ENCODE measurements around the gene RUNX2. TPM values are rescaled to one million over a fixed set of nuclear protein-coding genes. Genes with fewer than 3 reads are reported as not detected.

RUNX2 gene
- total and polyA plus RNA-seq, 2 donors from 2014 or later, result 2.3 to 4.7 TPM

GRCh38 chr6:45423824-45424450 is 95.8 kb downstream of the RUNX2 start:
- no peak for TF ChIP-seq CTCF (IDR thresholded peaks at IDR 0.05; ENCODE audit: borderline replicate concordance, extremely low read depth, insufficient read depth)
- Histone ChIP-seq H3K27me3 (ENCODE audit: control insufficient read depth, insufficient read depth, low read length) (peaks cover 20% of the 10 kb centered on the region), H3K9ac (ENCODE audit: low read length in 3 of 3) (peak overlapping the region in 1 of 3 donors; percentile 18), H3K27ac (ENCODE audit: low read depth in 2 of 2, low read length in 2 of 2) (peak overlapping the region in 1 of 2 donors; percentile 2), H3K4me3 (ENCODE audit: low read length in 3 of 3) (peak overlapping the region in 1 of 3 donors; percentile 61), H3K36me3 (ENCODE audit: control insufficient read depth in 2 of 3, insufficient read depth in 3 of 3, low read length in 3 of 3) (no peaks in the 10 kb centered on the region), H3K9me3 (ENCODE audit: control insufficient read depth in 2 of 3, insufficient read depth in 1 of 3, low read length in 3 of 3) (no peaks in the 10 kb centered on the region), H3K4me1 (ENCODE audit: control insufficient read depth in 2 of 3, insufficient read depth in 2 of 3, low read depth in 1 of 3, low read length in 3 of 3) (peaks cover 0 to 13% (median 0%) of the 10 kb centered on the region in 3 donors)
- FAIRE-seq (no peak), DNase-seq (peak; percentile 37 to 81 (median 52))
- intact Hi-C loops (cut with DNase I), result no loop called here

- H3K27ac ChIP-seq (ENCODE audit: low read depth in 2 of 2, low read length in 2 of 2), result no peak overlapping the region
- FAIRE-seq (no peak), DNase-seq (peak in 1 of 5 donors; percentile 42)
- no peaks in the 10 kb centered on the region for H3K9me3 ChIP-seq (ENCODE audit: control insufficient read depth in 2 of 3, insufficient read depth in 1 of 3, low read length in 3 of 3)
- TF ChIP-seq CTCF (IDR thresholded peaks at IDR 0.05; ENCODE audit: borderline replicate concordance, extremely low read depth, insufficient read depth), result no peak
- H3K4me3 ChIP-seq (ENCODE audit: low read length in 3 of 3), result no peak overlapping the region
- H3K9ac ChIP-seq (ENCODE audit: low read length in 3 of 3), result peak overlapping the region in 1 of 3 donors; percentile 18
- intact Hi-C loops (cut with DNase I), result no loop called here
- no peaks in the 10 kb centered on the region for H3K36me3 ChIP-seq (ENCODE audit: control insufficient read depth in 2 of 3, insufficient read depth in 3 of 3, low read length in 3 of 3)
- peaks cover 16% of the 10 kb centered on the region for H3K27me3 ChIP-seq (ENCODE audit: control insufficient read depth, insufficient read depth, low read length)
- H3K4me1 ChIP-seq (ENCODE audit: control insufficient read depth in 2 of 3, insufficient read depth in 2 of 3, low read depth in 1 of 3, low read length in 3 of 3), result peaks cover 0 to 11% (median 0%) of the 10 kb centered on the region in 3 donors
These were observed 96.3 kb downstream of the RUNX2 start for GRCh38 chr6:45424451-45424861.

GRCh38 chr6:45426251-45426650 is 98.1 kb downstream of the RUNX2 start:
- H3K9me3 ChIP-seq (ENCODE audit: control insufficient read depth in 2 of 3, insufficient read depth in 1 of 3, low read length in 3 of 3), result no peaks in the 10 kb centered on the region
- no peak for TF ChIP-seq CTCF (IDR thresholded peaks at IDR 0.05; ENCODE audit: borderline replicate concordance, extremely low read depth, insufficient read depth)
- no peak overlapping the region for H3K4me3 ChIP-seq (ENCODE audit: low read length in 3 of 3)
- H3K9ac ChIP-seq (ENCODE audit: low read length in 3 of 3), result no peak overlapping the region
- no peak for DNase-seq
- H3K27me3 ChIP-seq (ENCODE audit: control insufficient read depth, insufficient read depth, low read length), result peaks cover 4% of the 10 kb centered on the region
- H3K27ac ChIP-seq (ENCODE audit: low read depth in 2 of 2, low read length in 2 of 2), result no peak overlapping the region
- no peak for FAIRE-seq
- H3K36me3 ChIP-seq (ENCODE audit: control insufficient read depth in 2 of 3, insufficient read depth in 3 of 3, low read length in 3 of 3), result no peaks in the 10 kb centered on the region
- intact Hi-C loops (cut with DNase I), result no loop called here
- peaks cover 0 to 4% (median 0%) of the 10 kb centered on the region in 3 donors for H3K4me1 ChIP-seq (ENCODE audit: control insufficient read depth in 2 of 3, insufficient read depth in 2 of 3, low read depth in 1 of 3, low read length in 3 of 3)
